Nephron progenitor cell (in vitro differentiated cells): ENCODE results near the gene CACNA2D3.

Experiments used
- DNase-seq: peaks from one replicate; pipeline ENCODE4 v3.0.0; 2021
- H3K27ac Mint-ChIP-seq: 2 replicates; pipeline ENCODE4 v1.8.0; 2021; ENCODE audit warnings: mild to moderate bottlenecking, moderate library complexity, mixed read lengths
- H3K27me3 Mint-ChIP-seq: 2 replicates; pipeline ENCODE4 v1.8.0; 2021; ENCODE audit warnings: mild to moderate bottlenecking, low read depth, mixed read lengths; ENCODE audit not compliant: poor library complexity
- H3K36me3 Mint-ChIP-seq: 2 replicates; pipeline ENCODE4 v1.8.0; 2021; ENCODE audit warnings: low read depth, mixed read lengths
- H3K4me1 Mint-ChIP-seq: 2 replicates; pipeline ENCODE4 v1.8.0; 2021; ENCODE audit warnings: mixed read lengths
- H3K4me3 Mint-ChIP-seq: 2 replicates; pipeline ENCODE4 v1.8.0; 2021; ENCODE audit warnings: mild to moderate bottlenecking, moderate library complexity, mixed read lengths
- H3K9me3 Mint-ChIP-seq: 2 replicates; pipeline ENCODE4 v1.8.0; 2021; ENCODE audit warnings: mild to moderate bottlenecking, moderate library complexity, mixed read lengths
- TF ChIP-seq, protein P1 (sequence below): fragments of 200-600 bp; sonication (generic); IDR thresholded peaks from 2 replicates; pipeline ENCODE4 v1.5.0; 2021; ENCODE audit warnings: antibody characterized with exemption

Gene CACNA2D3

DNA sequence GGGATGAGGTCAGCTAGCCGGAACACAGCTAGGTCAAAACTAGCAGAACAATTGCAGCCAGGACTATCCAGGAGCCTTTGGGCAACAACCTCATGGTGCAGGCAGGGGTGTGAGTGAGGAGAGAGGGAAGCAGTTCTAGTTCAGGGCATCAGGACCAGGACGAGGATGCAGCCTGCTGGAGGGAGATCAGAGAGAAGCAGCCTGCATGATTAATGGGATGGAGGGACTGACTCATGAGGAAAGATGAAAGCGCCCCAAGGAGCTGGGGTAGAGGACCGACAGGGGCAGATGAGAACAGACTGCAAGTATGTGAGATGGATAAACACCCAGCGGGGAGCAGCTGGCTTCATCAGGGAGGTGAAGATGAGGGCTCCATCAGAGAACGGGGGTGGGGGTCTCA, 843.4 kb downstream of the CACNA2D3 start:
- TF ChIP-seq, protein P1, sequence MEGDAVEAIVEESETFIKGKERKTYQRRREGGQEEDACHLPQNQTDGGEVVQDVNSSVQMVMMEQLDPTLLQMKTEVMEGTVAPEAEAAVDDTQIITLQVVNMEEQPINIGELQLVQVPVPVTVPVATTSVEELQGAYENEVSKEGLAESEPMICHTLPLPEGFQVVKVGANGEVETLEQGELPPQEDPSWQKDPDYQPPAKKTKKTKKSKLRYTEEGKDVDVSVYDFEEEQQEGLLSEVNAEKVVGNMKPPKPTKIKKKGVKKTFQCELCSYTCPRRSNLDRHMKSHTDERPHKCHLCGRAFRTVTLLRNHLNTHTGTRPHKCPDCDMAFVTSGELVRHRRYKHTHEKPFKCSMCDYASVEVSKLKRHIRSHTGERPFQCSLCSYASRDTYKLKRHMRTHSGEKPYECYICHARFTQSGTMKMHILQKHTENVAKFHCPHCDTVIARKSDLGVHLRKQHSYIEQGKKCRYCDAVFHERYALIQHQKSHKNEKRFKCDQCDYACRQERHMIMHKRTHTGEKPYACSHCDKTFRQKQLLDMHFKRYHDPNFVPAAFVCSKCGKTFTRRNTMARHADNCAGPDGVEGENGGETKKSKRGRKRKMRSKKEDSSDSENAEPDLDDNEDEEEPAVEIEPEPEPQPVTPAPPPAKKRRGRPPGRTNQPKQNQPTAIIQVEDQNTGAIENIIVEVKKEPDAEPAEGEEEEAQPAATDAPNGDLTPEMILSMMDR = no peak
- Mint-ChIP-seq H3K4me1 (peaks cover 81% of the 10 kb centered on the region), H3K4me3 (peak overlapping the region; percentile 11), H3K27ac (peak overlapping the region; percentile 77), H3K36me3 (no peaks in the 10 kb centered on the region), H3K9me3 (no peaks in the 10 kb centered on the region), H3K27me3 (peaks cover 3% of the 10 kb centered on the region)
- no peak for DNase-seq

DNA sequence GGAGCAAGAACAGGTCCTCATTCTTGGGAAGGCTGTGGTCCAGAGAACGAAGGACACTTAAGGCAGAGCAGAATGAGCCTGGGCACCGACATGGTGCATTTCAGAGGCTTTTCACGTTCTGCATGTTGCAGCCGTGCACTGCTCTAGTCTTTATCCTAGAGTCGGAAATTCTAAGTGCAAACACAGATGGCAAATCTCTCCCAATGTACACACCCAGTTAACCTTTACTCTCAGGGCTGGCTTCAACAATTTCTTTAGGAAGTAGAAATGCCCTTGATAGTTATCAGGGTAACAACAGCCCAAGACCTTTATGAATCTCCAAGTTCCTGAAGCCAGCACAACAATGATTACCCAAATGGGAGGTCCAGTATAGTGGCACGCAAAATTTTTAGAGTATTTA, 844.6 kb downstream of the CACNA2D3 start:
- DNase-seq = no peak
- H3K9me3 Mint-ChIP-seq = no peaks in the 10 kb centered on the region
- H3K36me3 Mint-ChIP-seq = no peaks in the 10 kb centered on the region
- H3K4me3 Mint-ChIP-seq = no peak overlapping the region
- peaks cover 80% of the 10 kb centered on the region for H3K4me1 Mint-ChIP-seq
- peaks cover 3% of the 10 kb centered on the region for H3K27me3 Mint-ChIP-seq
- TF ChIP-seq, protein P1 = no peak
- no peak overlapping the region for H3K27ac Mint-ChIP-seq

DNA sequence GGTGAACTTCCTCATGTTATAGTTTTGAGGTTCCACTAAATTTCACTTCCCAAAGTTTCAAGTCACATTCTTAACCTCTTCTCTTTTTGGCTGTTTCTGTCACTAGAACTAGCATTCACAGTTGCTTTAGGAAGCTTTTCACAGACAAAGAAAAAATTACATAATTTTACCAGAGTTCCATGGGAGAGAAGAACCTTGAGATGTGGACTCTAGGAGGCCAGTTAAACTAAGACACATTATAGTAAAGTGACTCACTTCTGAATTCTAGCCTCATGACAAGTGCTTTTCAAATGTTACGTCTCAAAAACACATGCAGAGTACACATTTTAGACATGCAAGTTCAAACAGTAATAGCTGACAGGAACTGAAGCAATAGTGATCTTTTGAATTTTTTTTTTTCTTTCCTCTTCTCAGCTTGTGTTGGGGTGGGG, 845.4 kb downstream of the CACNA2D3 start:
- no peak for DNase-seq
- Mint-ChIP-seq H3K9me3 (no peaks in the 10 kb centered on the region), H3K36me3 (no peaks in the 10 kb centered on the region), H3K27me3 (peaks cover 3% of the 10 kb centered on the region), H3K4me3 (peak overlapping the region; percentile 20), H3K4me1 (peaks cover 82% of the 10 kb centered on the region), H3K27ac (no peak overlapping the region)
- TF ChIP-seq, protein P1 = no peak

DNA sequence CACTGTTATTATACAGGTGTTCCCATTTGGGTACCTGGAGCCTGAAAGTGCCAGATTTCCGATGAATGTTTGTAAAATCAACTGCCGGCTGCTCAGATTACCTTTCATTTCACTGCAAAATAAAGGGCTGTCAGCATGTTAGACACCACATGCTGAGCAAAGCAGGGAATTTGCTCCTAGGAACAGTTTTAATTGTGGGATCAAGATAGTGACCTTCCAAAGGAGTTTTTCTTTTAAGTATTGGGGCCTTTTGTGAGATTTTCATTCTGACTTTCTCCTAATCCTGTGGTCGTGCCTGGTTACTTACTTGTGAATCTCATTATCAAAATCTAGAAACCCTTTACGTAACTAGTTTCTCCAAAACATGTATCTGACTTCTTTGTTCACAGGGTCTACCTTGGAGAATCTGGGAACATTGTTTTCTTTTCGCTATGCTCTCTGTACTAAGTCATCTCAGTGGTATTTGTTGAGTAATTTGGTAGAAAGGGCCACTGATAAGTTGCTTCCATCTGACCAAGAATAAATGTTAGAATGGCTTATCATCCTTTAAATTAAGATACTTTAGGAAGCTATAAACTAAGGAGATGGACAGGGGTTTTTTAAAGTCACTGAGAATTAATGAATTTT, 846.3 kb downstream of the CACNA2D3 start:
- H3K4me1 Mint-ChIP-seq = peaks cover 87% of the 10 kb centered on the region
- no peak overlapping the region for H3K4me3 Mint-ChIP-seq
- H3K27ac Mint-ChIP-seq = no peak overlapping the region

DNA sequence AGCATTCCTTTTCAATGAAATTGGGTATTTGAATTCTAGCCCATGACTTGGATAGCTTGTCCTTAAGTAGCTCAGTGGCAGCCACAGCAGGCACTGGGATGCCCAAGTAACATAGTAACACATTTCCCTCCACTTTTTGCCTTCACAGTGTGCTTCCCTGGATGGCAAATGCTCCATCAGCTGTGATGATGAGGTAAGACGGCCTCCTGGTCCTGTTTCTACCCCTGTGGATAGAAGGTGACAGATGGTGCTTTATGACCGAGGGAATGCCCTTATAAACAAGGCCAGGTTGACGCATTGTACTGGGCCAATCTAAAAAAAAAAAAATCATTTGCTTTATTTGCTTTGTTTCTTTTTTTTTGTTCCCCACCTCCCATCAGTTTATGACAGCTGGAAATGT, 847.3 kb downstream of the CACNA2D3 start:
- TF ChIP-seq, protein P1 = no peak
- Mint-ChIP-seq H3K27ac (no peak overlapping the region), H3K27me3 (peaks cover 3% of the 10 kb centered on the region), H3K4me3 (no peak overlapping the region), H3K36me3 (no peaks in the 10 kb centered on the region), H3K4me1 (peaks cover 80% of the 10 kb centered on the region), H3K9me3 (no peaks in the 10 kb centered on the region)
- no peak for DNase-seq

More for the DNA sequence above, 846.3 kb downstream of the CACNA2D3 start:
- no peaks in the 10 kb centered on the region for H3K36me3 Mint-ChIP-seq
- H3K9me3 Mint-ChIP-seq = no peaks in the 10 kb centered on the region
- DNase-seq = no peak
- peaks cover 3% of the 10 kb centered on the region for H3K27me3 Mint-ChIP-seq
- TF ChIP-seq, protein P1 = no peak

DNA sequence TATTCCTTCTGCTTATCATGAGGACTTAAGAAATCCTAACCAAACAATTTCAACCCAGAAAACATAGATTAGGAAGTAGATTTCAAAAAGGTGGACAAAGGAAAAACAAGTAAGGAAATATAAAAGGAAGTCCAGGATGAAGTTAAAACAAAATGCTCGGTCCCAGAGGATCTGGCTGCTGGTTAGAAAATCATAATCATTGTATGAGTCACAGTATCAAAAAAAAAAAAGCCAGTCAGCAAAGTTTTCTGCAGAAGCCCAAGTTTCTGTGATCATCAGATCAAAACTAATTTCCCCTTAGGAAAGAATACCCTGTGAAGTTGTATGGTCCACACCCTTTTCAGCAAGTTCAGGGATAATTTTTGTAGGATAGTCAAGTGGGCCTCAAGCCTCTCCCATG, 848.5 kb downstream of the CACNA2D3 start:
- Mint-ChIP-seq H3K36me3 (no peaks in the 10 kb centered on the region), H3K27me3 (peaks cover 3% of the 10 kb centered on the region), H3K9me3 (no peaks in the 10 kb centered on the region), H3K4me1 (peaks cover 76% of the 10 kb centered on the region), H3K27ac (peak overlapping the region; percentile 6), H3K4me3 (no peak overlapping the region)
- TF ChIP-seq, protein P1 = no peak
- DNase-seq = no peak
